ENCODE data around the gene PTPRM. TPM values are rescaled to one million over a fixed set of nuclear protein-coding genes. Genes with fewer than 3 reads are reported as not detected.
"Not testable (repeated sequence)": the region's sequence is repeated elsewhere in the genome, so short reads cannot be mapped to it uniquely, and the experiment has no call there.

PTPRM gene
- total RNA-seq, 2 donors from 2014 or later: 7.5 to 19.2 TPM

GRCh38 chr18:8424481-8424880 is 857.4 kb downstream of the PTPRM start:
- Mint-ChIP-seq H3K9me3 (peaks cover 2% of the 10 kb centered on the region), H3K4me1 (ENCODE audit: low read depth in 2 of 2) (no peaks in the 10 kb centered on the region)
- no peak for ATAC-seq

DNA sequence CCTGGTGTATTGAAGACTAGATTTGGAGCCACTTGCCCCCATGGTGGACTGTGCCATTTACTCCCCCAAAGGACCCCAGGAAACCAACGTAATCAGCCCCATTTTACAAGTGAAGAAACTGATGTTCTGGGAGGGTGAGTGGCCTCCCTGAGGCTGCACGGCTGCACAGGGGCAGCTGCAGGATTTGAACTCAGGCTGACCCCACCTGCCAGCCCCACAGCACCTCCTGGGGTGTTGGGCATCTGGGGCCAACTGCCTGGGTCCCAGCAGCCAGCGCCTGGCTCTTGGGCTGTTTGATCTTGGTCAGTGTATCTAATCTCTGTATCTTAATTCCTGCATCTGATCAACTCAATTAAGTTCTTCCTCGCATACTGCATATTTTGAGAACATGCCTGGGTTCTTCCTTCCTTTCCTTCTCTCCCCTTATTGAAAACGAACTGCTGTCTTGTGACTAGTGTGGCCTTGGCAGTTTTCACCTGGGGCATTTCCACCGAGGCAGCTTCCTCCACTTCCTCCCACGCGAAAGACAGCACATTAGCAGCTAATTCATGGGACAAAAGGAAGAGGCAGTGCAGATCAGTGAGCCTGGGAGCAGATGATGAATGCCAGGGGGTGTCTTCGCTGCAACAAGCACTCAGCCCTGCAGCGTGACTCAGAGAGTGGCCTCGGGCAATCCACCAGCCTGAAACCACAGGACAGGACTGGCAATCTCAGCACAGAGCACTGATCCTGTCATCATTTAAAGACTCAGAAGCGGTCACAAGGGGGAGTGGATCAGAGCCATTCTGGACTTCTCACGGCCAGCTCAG is 858.0 kb downstream of the PTPRM start:
- no peak for DNase-seq (ENCODE audit: low spot score)
- no peaks in the 10 kb centered on the region for H3K27me3 Mint-ChIP-seq
- H3K4me1 Mint-ChIP-seq (ENCODE audit: low read depth in 2 of 2): no peaks in the 10 kb centered on the region
- H3K27ac Mint-ChIP-seq: no peak overlapping the region
- peaks cover 2% of the 10 kb centered on the region for H3K9me3 Mint-ChIP-seq
- ATAC-seq: no peak
- H3K4me3 Mint-ChIP-seq: no peak overlapping the region
- no peaks in the 10 kb centered on the region for H3K36me3 Mint-ChIP-seq

More at GRCh38 chr18:8424481-8424880, 857.4 kb downstream of the PTPRM start:
- no peak for DNase-seq (ENCODE audit: low spot score)
- H3K27ac Mint-ChIP-seq: no peak overlapping the region
- no peaks in the 10 kb centered on the region for H3K27me3 Mint-ChIP-seq
- H3K4me3 Mint-ChIP-seq: no peak overlapping the region
- no peaks in the 10 kb centered on the region for H3K36me3 Mint-ChIP-seq

DNA sequence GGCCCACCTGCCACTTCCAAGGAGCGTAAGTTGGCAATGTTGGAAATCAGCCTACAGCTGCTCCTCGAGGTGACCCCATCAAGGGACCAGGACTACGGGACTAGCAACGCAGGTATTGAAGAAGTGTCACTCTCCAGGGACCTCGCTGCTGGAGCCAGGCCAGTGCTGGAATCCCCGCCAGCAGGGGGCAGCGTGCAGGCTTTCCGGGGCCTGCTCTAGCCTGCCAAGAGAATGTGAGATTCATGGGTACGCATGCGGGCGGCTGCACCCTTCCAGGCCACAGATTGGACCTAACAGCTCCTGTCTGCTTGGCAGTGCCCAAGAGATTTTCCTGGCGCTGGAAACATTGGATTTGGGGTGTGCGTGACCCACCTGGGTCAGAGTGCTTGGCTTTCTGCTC is 859.3 kb downstream of the PTPRM start:
- Mint-ChIP-seq H3K4me1 (ENCODE audit: low read depth in 2 of 2) (no peaks in the 10 kb centered on the region), H3K27ac (no peak overlapping the region), H3K27me3 (no peaks in the 10 kb centered on the region), H3K36me3 (no peaks in the 10 kb centered on the region), H3K4me3 (no peak overlapping the region), H3K9me3 (peaks cover 2% of the 10 kb centered on the region)
- no peak for ATAC-seq
- no peak for DNase-seq (ENCODE audit: low spot score)

DNA sequence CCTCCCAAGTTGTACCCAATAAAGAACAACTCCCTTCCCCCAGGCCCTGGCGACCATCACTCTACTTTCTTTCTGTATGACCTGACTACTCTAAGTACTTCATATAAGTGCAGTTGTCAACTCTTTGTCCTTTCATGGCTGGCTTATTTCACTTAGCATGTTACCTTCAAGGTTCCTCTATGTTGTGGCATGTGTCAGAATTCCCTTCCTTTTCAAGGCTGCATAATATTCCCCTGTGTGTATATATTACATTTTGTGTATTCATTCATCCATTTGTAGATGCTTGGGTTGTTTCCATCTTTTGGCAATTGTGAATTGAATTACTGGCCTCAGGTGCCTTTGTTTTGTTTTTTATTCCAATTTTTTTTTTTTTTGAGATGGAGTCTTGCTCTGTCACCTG is 860.2 kb downstream of the PTPRM start:
- Mint-ChIP-seq H3K36me3 (no peaks in the 10 kb centered on the region), H3K27me3 (no peaks in the 10 kb centered on the region), H3K4me3 (no peak overlapping the region), H3K27ac (no peak overlapping the region), H3K9me3 (peaks cover 2% of the 10 kb centered on the region), H3K4me1 (ENCODE audit: low read depth in 2 of 2) (no peaks in the 10 kb centered on the region)
- ATAC-seq: no peak
- DNase-seq (ENCODE audit: low spot score): no peak

DNA sequence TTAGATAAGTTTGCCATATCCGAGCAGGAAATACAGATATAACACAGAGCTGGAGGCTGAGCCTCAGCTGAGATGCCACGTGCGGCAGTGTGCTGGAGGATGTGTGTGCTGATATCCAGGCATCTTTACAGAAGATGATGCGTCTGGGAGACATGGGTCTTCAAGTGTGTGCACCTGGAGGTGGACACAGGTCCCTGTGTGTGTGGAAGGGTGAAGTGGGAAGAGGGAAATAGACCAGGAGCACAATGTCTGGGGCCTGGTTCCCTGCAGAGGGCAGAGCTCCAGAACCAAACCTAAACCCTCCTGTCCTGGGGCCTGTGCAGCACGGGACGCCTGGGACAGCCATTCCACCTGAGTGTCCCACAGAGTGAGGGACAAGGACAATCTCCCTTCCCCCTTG is 861.8 kb downstream of the PTPRM start:
- no peaks in the 10 kb centered on the region for H3K4me1 Mint-ChIP-seq (ENCODE audit: low read depth in 2 of 2)
- peak in 1 of 2 donors; percentile 24 for ATAC-seq
- H3K4me3 Mint-ChIP-seq: no peak overlapping the region
- H3K9me3 Mint-ChIP-seq: peaks cover 2% of the 10 kb centered on the region
- no peak overlapping the region for H3K27ac Mint-ChIP-seq
- H3K36me3 Mint-ChIP-seq: no peaks in the 10 kb centered on the region
- no peak for DNase-seq (ENCODE audit: low spot score)
- no peaks in the 10 kb centered on the region for H3K27me3 Mint-ChIP-seq

- Mint-ChIP-seq H3K36me3 (no peaks in the 10 kb centered on the region), H3K4me3 (no peak overlapping the region), H3K9me3 (peaks cover 5% of the 10 kb centered on the region), H3K4me1 (ENCODE audit: low read depth in 2 of 2) (no peaks in the 10 kb centered on the region), H3K27me3 (peaks cover 3 to 4% of the 10 kb centered on the region in 2 donors), H3K27ac (no peak overlapping the region)
- DNase-seq (ENCODE audit: low spot score) (no peak), ATAC-seq (no peak)
These were observed 863.9 kb downstream of the PTPRM start for GRCh38 chr18:8431036-8431435.

DNA sequence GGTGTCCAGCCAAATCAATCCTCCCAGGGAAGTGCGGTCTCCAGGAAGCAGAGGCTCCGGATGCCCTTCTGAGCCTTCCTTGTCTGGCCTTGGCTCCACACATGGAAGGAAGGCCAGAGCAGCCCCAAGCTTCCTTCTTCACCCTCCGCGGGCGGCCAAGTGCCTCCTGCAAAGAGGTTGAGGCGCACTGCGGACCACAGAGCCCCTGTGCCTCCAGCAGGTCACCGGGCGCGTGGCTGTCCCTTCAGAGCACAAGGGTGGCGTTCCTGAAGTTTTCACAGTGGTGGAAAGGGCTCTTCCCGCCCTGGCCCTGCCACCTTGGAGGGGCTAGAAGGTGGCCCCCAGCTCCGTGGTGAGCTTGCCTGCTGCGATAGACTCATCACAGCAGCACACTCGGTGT is 866.2 kb downstream of the PTPRM start:
- no peak for ATAC-seq
- Mint-ChIP-seq H3K9me3 (peaks cover 3% of the 10 kb centered on the region), H3K36me3 (no peaks in the 10 kb centered on the region), H3K27me3 (peaks cover 3 to 4% of the 10 kb centered on the region in 2 donors), H3K27ac (no peak overlapping the region), H3K4me3 (no peak overlapping the region), H3K4me1 (ENCODE audit: low read depth in 2 of 2) (no peaks in the 10 kb centered on the region)
- no peak for DNase-seq (ENCODE audit: low spot score)

DNA sequence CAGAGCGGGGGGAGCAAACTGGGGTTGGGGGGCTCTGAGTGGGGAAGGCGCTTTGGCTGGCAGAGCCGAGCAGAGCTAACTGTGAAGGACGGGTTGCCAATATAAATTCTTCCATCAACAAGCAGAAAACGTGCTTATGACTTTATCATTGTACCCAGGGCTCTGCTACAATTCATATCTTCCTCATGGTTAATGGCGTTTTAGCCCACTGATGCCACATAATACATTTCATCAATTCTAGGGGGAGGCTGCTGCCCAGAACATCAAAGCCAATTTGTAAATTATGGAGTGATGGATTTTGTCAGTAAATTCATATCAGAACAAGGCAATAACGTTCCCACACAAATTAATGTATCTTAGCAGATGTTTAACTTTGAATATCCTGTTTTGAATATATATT is 866.7 kb downstream of the PTPRM start:
- Mint-ChIP-seq H3K9me3 (peaks cover 3% of the 10 kb centered on the region), H3K27me3 (peaks cover 3 to 4% of the 10 kb centered on the region in 2 donors), H3K4me3 (no peak overlapping the region), H3K4me1 (ENCODE audit: low read depth in 2 of 2) (no peaks in the 10 kb centered on the region), H3K27ac (no peak overlapping the region), H3K36me3 (no peaks in the 10 kb centered on the region)
- ATAC-seq (no peak), DNase-seq (ENCODE audit: low spot score) (no peak)

- H3K9me3 Mint-ChIP-seq: peaks cover 3% of the 10 kb centered on the region
- H3K27ac Mint-ChIP-seq: no peak overlapping the region
These were observed 868.3 kb downstream of the PTPRM start for GRCh38 chr18:8435376-8435775.

GRCh38 chr18:8439055-8439454 is 871.9 kb downstream of the PTPRM start:
- no peak for ATAC-seq
- Mint-ChIP-seq H3K36me3 (no peaks in the 10 kb centered on the region), H3K9me3 (peaks cover 3% of the 10 kb centered on the region), H3K4me3 (no peak overlapping the region), H3K27me3 (peaks cover 4 to 7% of the 10 kb centered on the region in 2 donors), H3K27ac (no peak overlapping the region), H3K4me1 (ENCODE audit: low read depth in 2 of 2) (no peaks in the 10 kb centered on the region)
- no peak for DNase-seq (ENCODE audit: low spot score)

More at GRCh38 chr18:8435376-8435775, 868.3 kb downstream of the PTPRM start:
- no peak overlapping the region for H3K4me3 Mint-ChIP-seq
- ATAC-seq (no peak), DNase-seq (ENCODE audit: low spot score) (no peak)
- no peaks in the 10 kb centered on the region for H3K36me3 Mint-ChIP-seq
- H3K4me1 Mint-ChIP-seq (ENCODE audit: low read depth in 2 of 2): no peaks in the 10 kb centered on the region
- peaks cover 3 to 4% of the 10 kb centered on the region in 2 donors for H3K27me3 Mint-ChIP-seq

DNA sequence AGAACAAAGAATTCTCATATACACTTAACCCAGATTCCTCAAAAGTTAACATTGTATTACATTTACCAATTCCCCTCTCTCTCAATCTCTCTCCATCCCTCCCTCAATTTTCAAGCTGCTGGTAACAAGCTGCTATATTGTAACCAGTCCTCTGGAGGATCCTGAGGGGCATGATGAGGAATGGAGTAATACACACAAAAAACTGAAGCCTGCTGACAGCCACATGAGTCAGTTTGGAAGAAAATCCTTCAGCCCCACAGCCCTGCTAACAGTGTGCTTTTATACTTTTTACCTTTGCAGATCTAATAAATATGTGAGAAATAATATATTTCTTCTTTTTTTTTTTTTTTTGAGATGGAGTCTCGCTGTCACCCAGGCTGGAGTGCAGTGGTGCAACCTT is 876.4 kb downstream of the PTPRM start:
- H3K27ac Mint-ChIP-seq: no peak overlapping the region
- H3K9me3 Mint-ChIP-seq: no peaks in the 10 kb centered on the region
- no peak for DNase-seq (ENCODE audit: low spot score)
- H3K27me3 Mint-ChIP-seq: peaks cover 6 to 15% of the 10 kb centered on the region in 2 donors
- no peaks in the 10 kb centered on the region for H3K4me1 Mint-ChIP-seq (ENCODE audit: low read depth in 2 of 2)
- ATAC-seq: no peak
- no peak overlapping the region for H3K4me3 Mint-ChIP-seq
- H3K36me3 Mint-ChIP-seq: no peaks in the 10 kb centered on the region

DNA sequence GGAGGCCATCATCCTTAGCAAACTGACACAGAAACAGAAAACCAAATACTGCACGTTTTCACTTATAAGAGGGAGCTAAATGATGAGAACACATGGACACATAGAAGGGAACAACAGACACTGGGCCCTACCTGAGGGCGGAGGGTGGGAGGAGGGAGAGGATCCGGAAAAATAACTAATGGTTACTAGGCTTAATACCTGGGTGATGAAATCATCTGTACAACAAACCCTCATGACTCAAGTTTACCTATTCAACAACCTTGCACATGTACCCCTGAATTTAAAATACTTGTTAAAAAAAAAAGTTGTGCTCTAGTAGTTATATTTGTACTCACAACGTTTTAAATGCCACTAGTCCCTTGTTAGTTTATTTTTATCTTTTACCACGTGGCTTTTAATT is 879.8 kb downstream of the PTPRM start:
- ATAC-seq; H3K36me3 Mint-ChIP-seq; H3K9me3 Mint-ChIP-seq; H3K4me1 Mint-ChIP-seq (ENCODE audit: low read depth in 2 of 2); H3K4me3 Mint-ChIP-seq; DNase-seq (ENCODE audit: low spot score); H3K27ac Mint-ChIP-seq: not testable (repeated sequence)
- peaks cover 5 to 15% of the 10 kb centered on the region in 2 donors for H3K27me3 Mint-ChIP-seq

- no peak overlapping the region for H3K27ac Mint-ChIP-seq
- DNase-seq (ENCODE audit: low spot score) (no peak), ATAC-seq (no peak)
- H3K27me3 Mint-ChIP-seq: peaks cover 2 to 15% of the 10 kb centered on the region in 2 donors
- no peaks in the 10 kb centered on the region for H3K36me3 Mint-ChIP-seq
- no peaks in the 10 kb centered on the region for H3K4me1 Mint-ChIP-seq (ENCODE audit: low read depth in 2 of 2)
- no peaks in the 10 kb centered on the region for H3K9me3 Mint-ChIP-seq
- H3K4me3 Mint-ChIP-seq: no peak overlapping the region
These were observed 881.0 kb downstream of the PTPRM start for GRCh38 chr18:8448130-8448529.

DNA sequence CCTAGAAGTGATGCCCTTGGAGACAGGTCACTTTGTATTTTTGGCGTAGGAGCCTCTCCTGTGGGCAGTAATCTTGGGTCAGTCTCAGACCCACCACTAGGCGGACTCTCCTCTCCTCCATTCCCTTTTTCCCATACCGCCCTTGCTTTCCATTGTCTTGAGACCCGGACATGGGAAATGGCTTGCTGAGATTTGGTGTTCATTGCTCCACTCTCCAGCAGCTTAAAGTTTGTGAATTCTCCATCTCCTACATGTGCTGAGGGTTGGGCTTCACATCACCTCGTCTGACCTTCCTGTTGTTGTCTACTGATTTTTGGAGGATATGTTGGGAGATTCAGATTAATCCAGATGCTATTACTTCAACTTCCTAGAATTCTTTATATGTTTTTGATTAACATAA is 882.9 kb downstream of the PTPRM start:
- H3K4me1 Mint-ChIP-seq (ENCODE audit: low read depth in 2 of 2): no peaks in the 10 kb centered on the region
- peaks cover 2 to 15% of the 10 kb centered on the region in 2 donors for H3K27me3 Mint-ChIP-seq
- no peak for ATAC-seq
- H3K36me3 Mint-ChIP-seq: no peaks in the 10 kb centered on the region
- no peak overlapping the region for H3K27ac Mint-ChIP-seq
- H3K9me3 Mint-ChIP-seq: no peaks in the 10 kb centered on the region
- H3K4me3 Mint-ChIP-seq: no peak overlapping the region
- DNase-seq (ENCODE audit: low spot score): no peak

All from natural killer cell treated with Interleukin-12 subunit alpha and Interleukin-12 subunit beta and Interleukin-15 and Interleukin-18, amount 100 ng/mL, for 72 hours (primary cell).